Posterior cingulate gyrus (tissue), 11 donors: ENCODE data around the gene CTIF.

Experiments
- DNase-seq, 10 donors: peaks; one replicate each; pipeline versions ENCODE4 v3.0.0 to v3.0.0-alpha.2; 2020 to 2021; ENCODE audit warnings: mixed read lengths in 3 of 10
- intact Hi-C: fragments of 100-400 bp; cut with DNase I; formaldehyde crosslinking; loops from one replicate; pipeline ENCODE4 v1.15.1; 2023

The CTIF gene

DNA sequence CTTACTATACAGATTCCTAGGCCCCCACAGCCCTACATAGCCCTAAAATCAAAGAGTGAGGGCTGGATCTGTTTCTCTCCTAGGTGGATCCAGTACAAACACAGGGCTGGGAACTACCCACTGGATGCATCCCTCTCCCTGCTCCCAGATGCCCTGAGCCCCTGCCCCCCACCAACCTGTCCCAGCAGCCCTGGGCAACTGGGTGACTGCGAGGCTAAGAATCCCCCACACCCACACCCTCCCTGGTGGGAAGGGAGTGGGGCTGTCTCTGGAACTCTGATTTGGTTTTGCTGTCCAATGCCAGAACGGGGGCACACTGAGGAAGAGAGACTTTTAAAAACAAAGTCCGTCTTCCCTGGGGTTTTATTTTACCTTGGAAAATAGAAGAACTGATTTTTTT, 298.8 kb downstream of the CTIF start:
- DNase-seq = peak in 1 of 10 donors; percentile 38
- intact Hi-C loops = no loop called here

DNA sequence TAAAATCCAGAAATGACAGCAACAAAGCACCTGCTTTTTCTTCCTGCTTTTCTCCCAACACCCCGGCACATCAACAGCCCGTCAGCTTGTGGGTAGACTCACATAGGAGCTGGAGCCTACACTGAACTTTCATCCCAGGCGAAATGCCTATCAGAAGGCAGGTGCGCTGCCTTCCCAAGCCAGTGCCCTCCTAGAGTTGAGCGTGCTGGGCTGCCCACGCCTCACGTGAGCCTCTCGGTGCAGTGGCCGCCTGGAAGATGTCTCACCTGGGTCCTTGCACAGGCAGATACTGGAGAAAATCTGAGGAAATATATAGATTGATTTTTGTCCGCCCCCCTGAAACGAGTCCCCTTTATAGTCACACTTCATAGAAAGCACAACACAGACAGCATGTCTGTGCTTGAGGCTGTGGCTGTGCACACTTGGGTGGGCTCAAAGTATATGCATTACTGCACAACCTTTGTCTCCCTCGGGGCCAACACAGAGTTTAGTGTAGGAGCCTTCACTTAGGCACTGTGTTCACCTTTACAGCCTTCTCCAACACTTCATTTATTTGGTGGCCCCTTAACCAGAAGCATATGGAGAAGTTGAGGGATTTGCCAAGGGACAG, 299.4 kb downstream of the CTIF start:
- DNase-seq = peak in 2 of 10 donors; percentile 24 to 43
- intact Hi-C loops = no loop called here

DNA sequence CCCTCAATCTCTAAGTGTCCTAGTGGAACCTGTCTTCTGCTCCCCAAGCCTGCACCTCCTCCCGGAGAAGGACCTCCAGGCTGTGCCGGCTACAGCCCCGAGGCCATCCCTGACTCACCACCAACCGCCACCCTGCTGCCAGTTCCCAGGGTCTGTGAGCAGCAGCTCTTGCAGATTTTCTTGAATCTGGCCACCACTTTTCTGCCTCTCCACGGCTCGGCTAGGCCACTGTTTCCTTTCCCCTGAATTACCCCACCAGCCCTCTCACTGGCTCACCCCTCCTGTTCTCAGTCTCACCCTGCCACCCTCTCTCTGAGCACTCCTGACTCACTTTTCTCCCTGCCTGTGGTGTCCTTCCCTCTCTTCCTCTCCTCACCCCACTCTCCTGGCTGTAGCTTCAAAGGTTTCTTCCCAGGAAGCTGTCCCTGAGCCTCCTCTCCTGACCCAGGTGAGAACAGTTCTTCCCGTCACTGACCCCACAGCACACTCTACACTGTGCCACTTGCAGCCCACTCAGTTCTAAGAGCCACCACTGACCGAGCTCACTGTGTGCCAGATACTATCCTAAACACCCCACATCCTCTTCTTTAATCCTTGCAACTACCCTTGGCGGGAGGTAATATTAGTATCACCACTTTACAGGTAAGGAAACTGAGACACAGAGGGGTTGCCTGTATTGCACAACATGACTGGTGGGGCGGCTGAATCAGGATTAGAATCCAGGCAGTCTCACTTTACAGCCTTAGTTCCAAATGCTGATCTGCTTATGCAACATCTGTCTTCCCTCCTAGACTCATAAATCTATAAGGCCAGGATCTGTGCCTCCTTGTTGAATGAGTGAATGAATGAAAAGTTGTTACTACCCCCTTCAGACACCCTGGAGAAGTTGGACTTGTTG, 300.3 kb downstream of the CTIF start:
- intact Hi-C loops = no loop called here
- DNase-seq = peak in 3 of 10 donors; percentile 40 to 80 (median 75)

DNA sequence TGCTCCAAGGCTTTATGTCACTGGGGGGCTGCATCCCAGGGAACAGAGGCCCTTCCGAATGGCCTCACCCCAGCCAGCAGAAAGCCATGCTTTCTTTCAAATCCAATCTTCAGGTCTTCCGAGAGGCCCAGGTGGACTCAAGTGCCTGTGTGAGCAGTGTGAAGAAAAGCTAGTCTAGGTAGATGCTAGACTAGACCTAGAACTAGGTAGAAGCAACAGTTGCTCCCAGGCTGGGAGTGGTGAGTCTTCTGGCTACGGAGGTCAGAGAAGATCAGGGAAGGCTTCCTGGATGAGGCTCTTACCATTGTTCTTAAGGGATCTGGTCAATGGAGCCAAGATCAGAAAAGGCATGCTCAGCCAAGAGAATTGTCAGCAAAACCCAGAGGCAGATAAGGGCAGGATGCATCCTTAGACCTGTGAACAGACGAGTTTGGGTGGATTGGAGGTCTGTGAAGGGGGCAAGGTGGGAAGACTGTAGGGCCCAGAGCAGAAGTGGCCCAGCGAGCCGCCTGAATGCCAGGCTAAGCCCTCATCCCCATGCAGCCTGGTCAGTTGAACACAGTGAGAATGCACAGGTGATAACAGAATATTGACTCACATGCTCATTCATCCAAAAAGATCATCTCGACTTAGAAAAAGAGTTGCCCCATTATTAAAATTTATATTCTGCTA, 301.1 kb downstream of the CTIF start:
- intact Hi-C loops = loop anchor here (5.0 kb wide), 1 partner anchor 58 kb away; no protein-coding TSS in a partner anchor

DNA sequence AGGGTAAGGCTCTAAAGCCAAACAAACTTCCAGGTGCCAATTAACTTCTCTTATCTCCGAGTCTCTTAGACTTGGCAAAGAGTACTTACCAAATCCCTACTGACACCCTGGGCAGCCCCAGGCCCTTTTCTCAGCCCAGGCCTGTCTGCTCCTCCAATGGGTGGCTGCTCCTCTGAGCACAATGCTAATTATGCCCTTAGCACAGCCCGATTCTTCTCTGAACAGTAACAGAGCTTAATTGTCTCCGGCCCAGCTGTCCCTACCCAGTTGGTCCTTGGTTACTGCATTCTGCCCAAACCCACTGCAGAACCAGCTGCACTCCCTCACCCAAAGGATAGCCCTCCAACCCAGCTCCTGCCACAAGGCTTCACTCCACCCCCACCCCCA, 301.7 kb downstream of the CTIF start:
- DNase-seq = peak in 8 of 10 donors; percentile 43 to 93 (median 68)
- intact Hi-C loops = loop anchor here (5.0 kb wide), 1 partner anchor 58 kb away; no protein-coding TSS in a partner anchor

More for the DNA sequence above, 301.1 kb downstream of the CTIF start:
- DNase-seq = peak in 3 of 10 donors; percentile 35 to 70 (median 35)

DNA sequence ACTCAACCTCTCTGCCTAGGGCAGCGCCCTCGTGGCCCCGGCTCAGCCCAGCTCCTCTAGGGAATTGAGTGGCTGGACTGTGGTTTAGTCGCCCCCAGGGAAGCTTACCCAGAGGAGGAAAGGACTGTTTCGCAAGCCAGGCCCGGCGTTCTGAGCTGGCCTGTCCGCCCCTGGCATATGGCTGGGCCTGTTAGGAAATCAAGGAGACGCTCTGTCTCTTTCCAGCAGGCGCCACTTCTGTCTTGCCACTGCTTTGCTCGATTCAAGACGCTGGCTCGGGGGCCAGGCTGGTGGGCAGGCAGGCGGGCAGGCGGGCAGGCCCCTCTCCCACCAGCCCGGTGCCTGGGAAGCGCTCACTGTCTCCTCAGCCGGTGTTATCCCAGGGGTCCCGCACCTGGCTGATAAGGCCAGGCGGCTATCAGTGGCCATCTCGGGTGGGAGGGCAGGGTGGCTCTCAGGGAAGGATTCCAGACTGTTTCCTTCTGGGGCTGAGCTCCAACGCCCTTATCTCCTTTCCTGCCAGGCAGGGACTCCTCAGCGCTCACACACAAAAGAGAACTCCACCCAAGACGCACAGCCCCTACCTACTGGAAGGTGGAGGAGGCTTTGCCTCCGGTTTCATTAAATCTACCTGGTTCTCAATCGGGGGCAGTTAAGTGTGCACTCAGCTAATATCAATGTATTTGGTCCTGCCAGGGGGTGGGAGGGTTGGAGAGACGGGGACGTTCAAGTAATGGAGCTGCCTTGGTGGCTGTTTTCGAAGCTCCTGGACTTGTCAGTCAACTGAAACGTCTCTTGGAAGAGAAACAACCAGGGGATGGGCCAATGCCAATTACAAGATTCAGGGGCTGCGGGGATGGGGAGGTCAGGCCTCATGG, 302.8 kb downstream of the CTIF start:
- DNase-seq = peak in 5 of 10 donors; percentile 35 to 90 (median 72)
- intact Hi-C loops = loop anchor here (5.0 kb wide), 1 partner anchor 59 kb away; no protein-coding TSS in a partner anchor

DNA sequence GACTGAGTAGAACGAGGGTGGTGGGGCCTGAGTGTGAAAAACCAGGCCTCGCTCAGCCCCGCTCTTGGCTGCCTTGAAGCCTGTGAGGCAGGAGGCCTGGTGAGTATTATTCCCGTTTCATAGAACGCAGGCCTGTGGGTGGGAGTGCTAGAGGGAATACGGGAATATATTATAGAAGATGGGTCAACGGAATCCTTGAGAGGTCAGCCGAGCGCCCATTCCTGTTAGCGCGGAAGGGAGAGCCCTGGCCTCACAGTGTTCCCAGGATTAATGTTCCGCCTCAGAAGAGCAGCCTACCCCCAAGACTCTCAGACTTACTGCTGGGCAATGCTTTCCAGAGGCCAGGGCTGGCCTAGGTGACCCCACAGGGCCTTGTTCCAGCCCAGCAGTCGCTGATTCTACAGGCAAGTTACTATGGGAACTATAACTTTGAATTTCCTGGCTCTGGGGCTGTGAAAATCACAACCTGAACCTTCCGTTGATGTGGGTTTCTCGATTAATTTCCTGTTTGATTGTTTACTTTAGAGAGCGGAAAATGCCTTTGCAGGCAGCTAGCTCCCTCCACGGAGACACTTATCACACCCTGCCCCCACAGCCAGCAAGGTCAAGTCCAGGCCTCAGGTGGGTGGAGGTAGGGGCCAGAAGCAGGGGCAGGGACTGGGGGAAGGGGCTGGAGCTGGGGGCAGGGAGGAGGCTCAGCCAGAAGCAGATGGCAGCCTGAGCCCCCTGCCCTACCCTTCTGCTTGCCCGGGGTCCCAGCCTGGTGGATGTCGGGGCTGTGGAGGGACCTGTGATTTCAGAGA, 303.6 kb downstream of the CTIF start:
- peak in 3 of 10 donors; percentile 23 to 73 (median 49) for DNase-seq

DNA sequence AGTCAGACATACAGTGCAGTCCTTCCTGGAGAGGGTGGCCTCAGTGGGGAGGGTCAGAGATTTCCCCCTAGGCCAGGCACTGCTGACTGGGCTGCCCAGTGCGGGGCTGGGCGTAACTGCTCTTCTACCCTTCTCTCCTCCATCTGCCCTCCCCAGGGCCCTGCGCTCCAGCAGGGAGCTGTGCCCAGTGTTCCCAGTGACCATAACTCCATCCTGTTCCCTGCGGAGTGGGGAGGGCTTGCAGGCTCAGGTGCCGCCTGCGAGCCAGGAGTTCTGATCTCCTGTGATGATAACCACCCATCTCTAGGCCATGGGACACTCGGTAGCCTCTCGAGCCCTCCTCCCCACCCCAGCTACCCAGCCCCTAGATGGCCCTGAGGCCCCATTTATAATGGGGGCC, 304.3 kb downstream of the CTIF start:
- intact Hi-C loops = loop anchor here (5.0 kb wide), 1 partner anchor 61 kb away; no protein-coding TSS in a partner anchor
- peak in 3 of 10 donors; percentile 10 to 62 (median 59) for DNase-seq

More for the DNA sequence above, 303.6 kb downstream of the CTIF start:
- intact Hi-C loops = loop anchor here (5.0 kb wide), 1 partner anchor 60 kb away; no protein-coding TSS in a partner anchor

DNA sequence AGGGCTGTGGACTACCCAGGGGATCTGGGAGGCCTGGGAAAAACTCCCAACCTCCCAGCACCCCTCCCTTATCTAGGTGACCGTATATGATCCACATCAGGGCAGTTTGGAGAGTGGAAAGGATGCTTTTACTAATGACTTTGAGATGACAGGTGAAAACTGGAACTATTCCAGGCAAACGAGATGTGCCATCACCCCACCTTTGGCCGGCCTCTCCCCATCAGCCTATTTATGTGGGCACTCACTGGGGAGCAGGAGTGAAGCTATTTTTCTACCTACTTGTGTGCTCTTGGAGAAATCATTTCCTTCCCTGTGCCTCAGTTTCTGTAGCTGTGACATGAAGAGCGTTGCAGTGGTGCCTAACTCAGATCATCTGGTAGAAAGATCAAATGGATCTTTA, 304.8 kb downstream of the CTIF start:
- intact Hi-C loops = loop anchor here (5.0 kb wide), 1 partner anchor 61 kb away; no protein-coding TSS in a partner anchor
- peak in 3 of 10 donors; percentile 2 to 51 (median 23) for DNase-seq

DNA sequence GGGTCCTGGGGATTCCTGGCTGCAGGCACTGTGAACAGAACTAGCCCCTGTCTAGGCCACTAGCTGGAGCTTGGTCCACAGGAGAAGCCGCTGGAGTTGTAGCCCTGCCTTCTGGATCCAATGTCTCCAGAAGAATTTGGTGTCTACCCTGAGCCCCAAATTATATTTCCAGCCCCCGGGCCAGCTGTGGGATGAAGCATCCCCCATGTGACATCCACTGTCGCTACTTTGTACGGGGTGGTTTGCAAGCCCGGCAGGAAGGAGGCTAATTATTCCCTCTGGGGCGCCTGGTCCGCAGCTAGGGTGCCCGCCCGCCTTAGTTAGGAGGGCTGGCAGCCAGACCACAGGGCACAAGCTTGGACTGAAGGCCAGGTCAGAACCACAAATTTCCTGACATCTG, 305.4 kb downstream of the CTIF start:
- peak in 3 of 10 donors; percentile 48 to 62 (median 49) for DNase-seq
- intact Hi-C loops = loop anchor here (5.0 kb wide), 1 partner anchor 62 kb away; no protein-coding TSS in a partner anchor

DNA sequence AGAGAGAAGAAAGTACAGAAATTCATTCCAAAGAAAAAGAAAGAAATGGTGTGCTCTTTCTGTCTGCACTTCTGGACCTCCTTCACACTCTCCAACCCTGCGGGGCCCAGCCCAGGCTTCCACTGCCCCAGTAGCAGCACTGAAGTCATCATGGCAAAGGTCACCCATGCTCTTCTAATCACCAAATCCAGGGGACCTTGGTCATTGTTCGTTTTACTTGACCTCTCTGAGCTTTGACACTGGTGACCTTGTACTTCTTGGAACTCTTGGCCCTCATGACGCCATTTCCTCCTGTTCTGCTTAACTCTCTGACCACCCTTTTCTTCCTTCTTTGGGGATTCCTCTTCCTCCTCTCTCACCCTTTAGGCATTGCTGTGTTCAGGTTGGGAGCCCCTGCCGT, 306.3 kb downstream of the CTIF start:
- DNase-seq = peak in 2 of 10 donors; percentile 20 to 24
- intact Hi-C loops = no loop called here

DNA sequence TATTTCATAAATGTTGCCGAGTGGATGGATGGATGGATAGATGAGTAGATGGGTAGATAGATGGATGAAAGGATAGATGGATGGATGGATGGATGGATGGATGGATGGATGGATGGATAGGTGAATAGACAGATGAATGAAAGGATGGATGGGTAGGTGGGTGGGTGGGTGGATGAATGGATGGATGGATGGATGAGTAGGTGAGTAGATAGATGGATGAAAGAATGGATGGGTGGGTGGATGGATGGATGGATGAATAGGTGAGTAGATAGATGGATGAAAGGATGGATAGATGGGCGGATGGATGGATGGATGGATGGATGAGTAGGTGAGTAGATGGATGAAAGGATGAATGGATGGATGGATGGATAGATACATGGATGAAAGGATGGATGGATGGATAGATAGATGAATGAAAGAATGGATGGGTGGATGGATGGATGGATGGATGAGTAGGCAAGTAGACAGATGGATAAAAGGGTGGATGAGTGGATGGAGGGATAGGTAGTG, 307.6 kb downstream of the CTIF start:
- intact Hi-C loops = no loop called here
- DNase-seq = no peak

DNA sequence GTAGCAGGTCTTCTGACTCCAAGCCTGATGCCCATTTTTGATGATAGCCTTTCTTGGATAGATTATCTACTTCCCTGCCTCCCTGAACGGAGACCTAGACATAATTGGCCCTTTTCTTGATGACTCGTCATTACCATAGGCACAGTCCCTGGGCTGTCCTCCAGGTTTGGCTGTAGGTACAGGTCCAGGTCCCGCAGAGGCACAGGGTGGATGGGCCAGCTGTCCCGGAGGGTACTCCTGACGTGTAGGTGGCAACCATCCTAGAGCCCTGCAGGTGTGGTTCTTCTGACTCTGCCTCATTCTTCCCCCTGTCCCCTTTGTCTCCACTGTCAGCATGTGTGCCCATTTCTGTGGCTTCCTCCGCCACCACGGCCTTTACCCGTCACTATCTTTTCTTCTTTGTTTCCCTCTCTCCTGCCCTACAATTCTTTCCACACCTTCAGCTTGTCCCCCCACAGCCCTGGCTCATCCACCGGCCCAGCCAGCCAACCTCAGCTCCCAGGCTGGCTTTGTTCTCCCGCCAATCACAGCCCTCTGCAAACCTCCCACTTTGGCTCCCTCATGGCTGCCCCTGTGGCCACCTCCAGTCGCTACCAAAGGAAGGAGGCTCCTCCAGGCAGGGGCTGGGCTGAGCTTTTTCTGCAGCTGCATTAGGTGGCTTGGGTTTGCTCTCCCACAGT, 309.1 kb downstream of the CTIF start:
- DNase-seq = peak in 3 of 10 donors; percentile 50 to 82 (median 74)
- intact Hi-C loops = no loop called here

DNA sequence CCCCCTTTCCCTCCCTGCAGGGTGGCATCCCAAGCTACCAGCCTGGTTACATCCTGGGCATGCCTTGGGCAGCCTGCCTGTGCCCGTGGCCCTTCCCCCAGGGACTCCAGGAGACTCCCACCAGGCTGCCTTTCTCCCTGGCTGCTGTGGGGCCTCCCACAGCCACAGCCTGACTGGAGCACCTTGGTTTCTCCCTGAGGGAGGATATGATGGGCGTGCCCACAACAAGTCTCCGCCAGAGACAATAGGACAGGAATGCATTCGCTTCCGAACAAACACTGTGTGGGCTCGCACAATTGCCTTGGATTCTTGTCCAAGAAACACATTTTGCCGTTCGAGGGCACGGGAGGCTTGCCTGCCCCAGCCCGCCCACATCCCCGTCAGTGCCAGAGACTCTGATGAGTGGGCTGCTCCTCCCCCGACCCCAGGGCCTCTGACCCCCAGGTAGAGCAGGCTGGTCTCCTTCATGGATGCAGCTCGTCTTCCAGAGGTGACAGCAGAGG, 309.9 kb downstream of the CTIF start:
- peak in 3 of 10 donors; percentile 63 to 80 (median 76) for DNase-seq
- intact Hi-C loops = no loop called here

DNA sequence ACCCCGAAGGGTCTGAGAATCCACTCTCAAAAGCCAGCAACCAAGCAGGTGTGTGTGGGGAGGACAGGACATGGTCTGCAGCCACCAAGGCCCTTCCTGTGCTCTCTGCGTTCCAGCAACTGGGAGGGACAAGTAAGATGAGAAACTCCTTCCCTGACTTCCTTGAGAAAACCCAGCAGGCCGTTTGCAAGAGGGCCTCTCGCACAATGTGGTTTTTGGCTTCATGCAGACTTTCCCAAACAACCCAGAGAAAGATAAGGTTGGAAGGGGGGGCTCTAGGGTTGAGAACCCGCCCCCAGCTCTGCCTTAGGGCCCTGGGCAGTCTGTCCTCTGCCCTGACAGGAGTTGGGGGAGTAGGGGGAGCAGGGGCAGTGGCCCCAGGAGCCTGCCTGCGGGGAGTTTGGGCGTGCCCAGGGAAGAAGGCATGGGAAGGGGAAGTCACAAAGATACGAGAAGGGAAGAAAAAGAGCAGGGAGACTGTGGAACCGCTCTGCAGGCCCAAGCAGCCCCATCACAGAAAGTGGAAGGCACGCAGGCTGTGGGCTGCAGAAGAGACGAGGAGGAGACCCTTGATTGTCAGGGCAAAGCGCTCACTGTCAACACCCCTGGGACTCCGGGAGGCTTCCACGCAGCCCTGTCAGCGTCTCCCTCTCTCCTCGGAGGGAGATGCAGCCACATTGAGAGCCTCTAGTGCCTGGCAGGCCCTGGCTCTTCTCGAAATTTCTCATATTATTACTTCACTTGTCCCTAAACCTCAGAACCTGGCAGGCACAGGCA, 312.2 kb downstream of the CTIF start:
- DNase-seq = peak in 2 of 10 donors; percentile 33 to 67
- intact Hi-C loops = no loop called here

DNA sequence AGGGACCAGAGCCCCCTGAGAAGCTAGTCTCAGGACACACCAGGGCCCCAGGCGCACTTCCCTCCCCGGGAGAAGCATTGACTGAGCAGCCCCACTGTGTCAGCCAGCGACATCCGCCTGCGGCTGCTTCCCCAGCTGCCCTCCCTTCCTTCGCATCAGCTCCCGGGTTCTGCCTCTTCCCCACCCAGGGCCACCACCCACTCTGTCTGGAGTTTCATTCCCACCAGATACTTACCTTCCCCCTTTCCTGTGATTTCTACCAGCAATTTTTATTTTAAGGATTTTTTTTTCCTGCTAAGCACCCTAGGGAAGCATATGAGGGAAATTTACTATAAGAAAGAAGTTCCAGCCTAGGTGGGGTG, 312.7 kb downstream of the CTIF start:
- DNase-seq = peak in 8 of 10 donors; percentile 39 to 93 (median 59)
- intact Hi-C loops = no loop called here

DNA sequence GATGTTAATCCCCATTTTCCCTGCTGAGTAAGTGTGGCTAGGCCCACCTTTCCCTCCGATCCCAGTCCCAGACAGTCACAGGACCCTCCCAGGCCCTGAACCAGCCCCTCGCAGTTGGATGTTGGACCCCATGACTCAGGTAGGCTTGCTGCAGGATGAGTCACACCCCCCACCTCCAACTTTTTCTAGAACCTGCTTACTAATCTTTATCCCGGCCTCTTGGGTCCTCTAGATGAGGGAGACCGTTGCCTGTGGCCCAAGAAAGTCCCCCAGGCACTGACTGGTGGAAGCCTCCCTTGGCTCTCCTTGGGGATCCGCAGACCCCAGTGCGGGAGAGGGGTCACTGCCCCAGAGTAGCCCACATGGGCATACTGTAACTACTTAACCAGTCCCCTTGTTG, 313.5 kb downstream of the CTIF start:
- intact Hi-C loops = no loop called here
- peak in 2 of 10 donors; percentile 13 to 63 for DNase-seq
